ENCODE results near the gene RPL32. TPM values are rescaled to one million over a fixed set of nuclear protein-coding genes. Genes with fewer than 3 reads are reported as not detected.

Gene RPL32
- total and polyA plus RNA-seq, 2 experiments from 2014 or later: 666 to 897 TPM

DNA sequence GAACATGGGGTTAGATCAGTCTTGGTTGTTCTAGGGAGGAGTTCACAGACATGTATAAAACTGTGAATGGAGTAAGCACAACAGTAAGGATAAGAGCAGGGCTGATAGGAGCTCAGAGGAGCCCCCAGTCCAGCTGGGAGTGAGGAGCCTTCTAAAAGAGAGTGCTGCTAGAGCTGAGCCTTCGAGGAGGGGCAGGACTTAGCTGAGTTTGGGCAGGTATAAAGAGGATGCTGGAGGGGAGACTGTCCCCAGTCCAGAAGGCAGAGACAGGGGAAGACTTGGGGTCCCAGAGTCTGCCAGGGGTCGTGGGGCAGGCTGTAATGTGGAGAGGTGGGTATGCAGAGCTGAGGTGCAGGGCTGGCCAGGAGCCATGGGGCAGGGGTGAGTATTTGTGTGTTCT lies 32.8 kb downstream of the RPL32 start:
- no peak overlapping the region for H3K27ac ChIP-seq
- H2AFZ ChIP-seq: no peak overlapping the region
- no peaks in the 10 kb centered on the region for H3K36me3 ChIP-seq (replicated peaks; ENCODE audit: insufficient read depth, low read depth)
- H3K27me3 ChIP-seq: no peaks in the 10 kb centered on the region
- H3K4me2 ChIP-seq: no peak overlapping the region
- no peak for DNase-seq (ENCODE audit: low spot score)
- TF ChIP-seq EZH2phosphoT487 (IDR thresholded peaks at IDR 0.05; ENCODE audit: low read depth, severe bottlenecking, unreplicated experiment) (no peak), EZH2 (IDR thresholded peaks at IDR 0.05; ENCODE audit: borderline replicate concordance) (no peak), CTCF (IDR thresholded peaks at IDR 0.05; ENCODE audit: poor library complexity) (no peak)
- no peaks in the 10 kb centered on the region for H3K9me2 ChIP-seq (replicated peaks; ENCODE audit: insufficient read depth)
- H3K9me3 ChIP-seq (ENCODE audit: low read depth): no peaks in the 10 kb centered on the region
- H4K20me1 ChIP-seq (ENCODE audit: insufficient read depth, poor library complexity, severe bottlenecking): no peaks in the 10 kb centered on the region
- WGBS (ENCODE audit: low lambda C conversion rate, missing lambda C conversion rate): 85% methylated on average over 2 of the region's 2 CpGs
- no peaks in the 10 kb centered on the region for H3K79me2 ChIP-seq
- no peak overlapping the region for H3K4me3 ChIP-seq
- H3K4me1 ChIP-seq (ENCODE audit: insufficient read depth): peaks cover 4% of the 10 kb centered on the region

DNA sequence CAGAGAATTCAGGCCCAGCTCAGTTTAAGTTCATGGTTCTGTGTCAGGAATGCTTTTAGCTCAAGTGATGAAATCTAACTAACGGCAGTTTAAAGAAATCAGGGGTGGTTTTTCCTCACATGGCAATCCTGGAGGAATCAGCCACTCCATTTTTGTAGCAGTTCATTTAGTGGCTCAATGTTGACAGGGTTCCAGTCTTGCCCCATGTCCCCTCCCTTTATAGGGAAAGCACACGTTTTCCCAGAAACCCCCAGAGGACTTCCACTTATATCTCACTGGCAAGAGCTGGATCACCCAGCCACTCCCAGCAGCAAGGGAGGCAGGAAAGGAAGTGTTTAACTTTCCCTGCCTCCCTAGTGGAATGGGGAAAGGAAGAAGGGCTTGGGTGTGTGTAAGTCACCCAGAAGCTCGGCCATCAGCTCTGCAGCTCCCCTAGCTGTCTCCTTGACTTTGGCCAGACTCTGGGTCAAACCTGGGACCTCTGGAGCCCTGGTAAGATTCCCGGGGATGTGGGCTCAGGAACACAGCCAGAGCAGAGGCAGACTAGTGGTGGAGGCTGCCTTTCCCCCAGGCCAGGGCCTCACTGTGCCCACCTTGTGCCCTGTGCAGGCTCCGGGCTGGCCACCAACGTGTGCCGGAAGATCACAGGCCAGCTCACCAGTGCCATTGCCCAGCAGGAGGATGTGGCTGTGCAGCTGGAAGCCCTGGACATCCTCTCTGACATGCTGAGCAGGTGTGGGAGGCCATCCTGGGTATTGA lies 33.6 kb downstream of the RPL32 start:
- no peaks in the 10 kb centered on the region for H3K36me3 ChIP-seq (replicated peaks; ENCODE audit: insufficient read depth, low read depth)

GRCh38 chr3:12807066-12807465 lies 34.3 kb downstream of the RPL32 start:
- Histone ChIP-seq H3K36me3 (replicated peaks; ENCODE audit: insufficient read depth, low read depth) (no peaks in the 10 kb centered on the region), H3K9me3 (ENCODE audit: low read depth) (no peaks in the 10 kb centered on the region), H4K20me1 (ENCODE audit: insufficient read depth, poor library complexity, severe bottlenecking) (no peaks in the 10 kb centered on the region), H3K79me2 (no peaks in the 10 kb centered on the region), H3K27ac (no peak overlapping the region), H3K27me3 (no peaks in the 10 kb centered on the region), H3K9me2 (replicated peaks; ENCODE audit: insufficient read depth) (no peaks in the 10 kb centered on the region), H3K4me2 (no peak overlapping the region), H3K4me1 (ENCODE audit: insufficient read depth) (peaks cover 4% of the 10 kb centered on the region), H2AFZ (no peak overlapping the region), H3K4me3 (no peak overlapping the region)
- 95% methylated on average over 9 of the region's 9 CpGs for WGBS (ENCODE audit: low lambda C conversion rate, missing lambda C conversion rate)
- DNase-seq (ENCODE audit: low spot score): no peak
- no peak for TF ChIP-seq EZH2phosphoT487 (IDR thresholded peaks at IDR 0.05; ENCODE audit: low read depth, severe bottlenecking, unreplicated experiment)
- no peak for TF ChIP-seq EZH2 (IDR thresholded peaks at IDR 0.05; ENCODE audit: borderline replicate concordance)
- no peak for TF ChIP-seq CTCF (IDR thresholded peaks at IDR 0.05; ENCODE audit: poor library complexity)

More for the DNA sequence above, 33.6 kb downstream of the RPL32 start:
- Histone ChIP-seq H3K27ac (no peak overlapping the region), H3K27me3 (no peaks in the 10 kb centered on the region), H3K9me2 (replicated peaks; ENCODE audit: insufficient read depth) (no peaks in the 10 kb centered on the region), H2AFZ (no peak overlapping the region), H3K79me2 (no peaks in the 10 kb centered on the region), H3K9me3 (ENCODE audit: low read depth) (no peaks in the 10 kb centered on the region), H3K4me1 (ENCODE audit: insufficient read depth) (peaks cover 4% of the 10 kb centered on the region), H3K4me3 (no peak overlapping the region), H4K20me1 (ENCODE audit: insufficient read depth, poor library complexity, severe bottlenecking) (no peaks in the 10 kb centered on the region), H3K4me2 (no peak overlapping the region)
- TF ChIP-seq CTCF (IDR thresholded peaks at IDR 0.05; ENCODE audit: poor library complexity) (no peak), EZH2phosphoT487 (IDR thresholded peaks at IDR 0.05; ENCODE audit: low read depth, severe bottlenecking, unreplicated experiment) (no peak)
- no peak for DNase-seq (ENCODE audit: low spot score)
- WGBS (ENCODE audit: low lambda C conversion rate, missing lambda C conversion rate): 78% methylated on average over 6 of the region's 7 CpGs

All from hepatocyte (in vitro differentiated cells).